A673 (cell line): Measurements from ENCODE around the gene HDAC2. TPM values are rescaled to one million over a fixed set of nuclear protein-coding genes. Genes with fewer than 3 reads are reported as not detected.
A peak's percentile ranks its signal among the peaks of the same experiment; 100 is the strongest.

Source experiments
- BruUV-seq: library from RNA; stranded (reverse); fragments of 400-500 nt; replicated peaks from 2 replicates; lab custom pipeline; 2021; lab: Mats Ljungman, UMichigan
- CTCF ChIA-PET: fragments of 300-600 bp; sonication (Branson Sonifier 250); formaldehyde crosslinking; loops from one replicate; lab custom pipeline; 2022; ENCODE audit warnings: antibody characterized with exemption; lab: Charles Lee
- POLR2A ChIA-PET: fragments of 300-600 bp; sonication (Branson Sonifier 250); formaldehyde crosslinking; loops from one replicate; lab custom pipeline; 2022; ENCODE audit warnings: antibody characterized with exemption; ENCODE audit not compliant: low non-redundant PET; lab: Charles Lee
- DNase-seq: peaks from one replicate; pipeline ENCODE4 v3.0.0-alpha.2; 2015; ENCODE audit warnings: low spot score
- H3K27ac ChIP-seq: fragments of 200-600 bp; sonication (generic); 2 replicates; pipeline ENCODE4 v1.5.1; 2016; ENCODE audit warnings: mixed run types, low read depth, mild to moderate bottlenecking, mixed read lengths, antibody characterized with exemption, low read length; ENCODE audit not compliant: poor library complexity, severe bottlenecking
- H3K27me3 ChIP-seq: fragments of 200-600 bp; sonication (generic); replicated peaks from 2 replicates; pipeline ENCODE4 v1.6.1; 2017; ENCODE audit warnings: mixed run types, low read depth, mild to moderate bottlenecking, mixed read lengths, antibody characterized with exemption, low read length; ENCODE audit not compliant: insufficient read depth, poor library complexity
- H3K36me3 ChIP-seq: fragments of 200-600 bp; sonication (generic); 2 replicates; pipeline ENCODE4 v1.6.1; 2016; ENCODE audit warnings: mixed run types, mild to moderate bottlenecking, mixed read lengths, antibody characterized with exemption, low read length; ENCODE audit not compliant: insufficient read depth, poor library complexity, severe bottlenecking
- H3K4me1 ChIP-seq: fragments of 200-600 bp; sonication (generic); 2 replicates; pipeline ENCODE4 v1.6.1; 2017; ENCODE audit warnings: mixed run types, mild to moderate bottlenecking, mixed read lengths, antibody characterized with exemption, low read length; ENCODE audit not compliant: insufficient read depth, poor library complexity, severe bottlenecking
- H3K4me3 ChIP-seq: fragments of 200-600 bp; sonication (generic); 2 replicates; pipeline ENCODE4 v1.5.1; 2016; ENCODE audit warnings: low read depth, mixed run types, mild to moderate bottlenecking, mixed read lengths, low read length; ENCODE audit not compliant: poor library complexity, severe bottlenecking
- H3K9me3 ChIP-seq: fragments of 200-600 bp; sonication (generic); 2 replicates; pipeline ENCODE4 v1.6.1; 2016; ENCODE audit warnings: mixed run types, low read depth, mild to moderate bottlenecking, mixed read lengths, antibody characterized with exemption, low read length; ENCODE audit not compliant: poor library complexity, severe bottlenecking
- EZH2 ChIP-seq: fragments of 200-600 bp; sonication (generic); IDR thresholded peaks from 2 replicates; pipeline ENCODE4 v1.6.1; 2017; ENCODE audit warnings: borderline replicate concordance, low read depth, mild to moderate bottlenecking, mixed read lengths, antibody characterized with exemption, low read length; ENCODE audit not compliant: poor library complexity, severe bottlenecking
- intact Hi-C: fragments of 100-400 bp; cut with micrococcal nuclease; formaldehyde crosslinking; loops from one replicate; pipeline ENCODE4 v1.10.0; 2022; ENCODE audit not compliant: unreplicated experiment
- total RNA-seq: library from RNA; stranded (reverse); gene quantifications from 2 replicates; pipeline ENCODE4 v1.2.3, GENCODE V29; 2021
- TF ChIP-seq, protein P1 (sequence below): fragments of 300-800, 200-600 bp; sonication (generic); conservative IDR thresholded peaks from 2 replicates; pipeline ENCODE4 v1.5.1; 2017; ENCODE audit warnings: low read depth, mild to moderate bottlenecking, antibody characterized with exemption, low read length, moderate library complexity, mixed read lengths

The HDAC2 gene
- total RNA-seq, 1 experiment from 2014 or later: 257 TPM

DNA sequence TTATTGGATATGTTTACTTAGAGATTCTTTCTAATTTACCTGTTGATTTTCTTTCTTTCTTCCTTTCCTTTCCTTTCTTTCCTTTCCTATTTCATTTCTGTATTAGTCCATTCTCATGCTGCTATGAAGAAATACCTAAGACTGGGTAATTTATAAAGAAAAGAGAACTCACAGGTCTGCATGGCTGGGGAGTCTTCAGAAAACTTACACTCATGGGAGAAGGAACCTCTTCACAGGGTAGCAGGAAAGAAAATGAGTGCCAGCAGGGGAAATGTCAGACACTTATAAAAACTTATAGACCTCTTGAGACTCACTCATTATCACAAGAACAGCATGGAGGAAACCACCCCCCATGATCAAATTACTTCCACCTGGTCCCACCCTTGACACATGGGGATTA lies 40.8 kb downstream of the HDAC2 start:
- ChIA-PET CTCF (no interaction called here), POLR2A (no interaction called here)
- TF ChIP-seq EZH2: no peak
- TF ChIP-seq, protein P1, sequence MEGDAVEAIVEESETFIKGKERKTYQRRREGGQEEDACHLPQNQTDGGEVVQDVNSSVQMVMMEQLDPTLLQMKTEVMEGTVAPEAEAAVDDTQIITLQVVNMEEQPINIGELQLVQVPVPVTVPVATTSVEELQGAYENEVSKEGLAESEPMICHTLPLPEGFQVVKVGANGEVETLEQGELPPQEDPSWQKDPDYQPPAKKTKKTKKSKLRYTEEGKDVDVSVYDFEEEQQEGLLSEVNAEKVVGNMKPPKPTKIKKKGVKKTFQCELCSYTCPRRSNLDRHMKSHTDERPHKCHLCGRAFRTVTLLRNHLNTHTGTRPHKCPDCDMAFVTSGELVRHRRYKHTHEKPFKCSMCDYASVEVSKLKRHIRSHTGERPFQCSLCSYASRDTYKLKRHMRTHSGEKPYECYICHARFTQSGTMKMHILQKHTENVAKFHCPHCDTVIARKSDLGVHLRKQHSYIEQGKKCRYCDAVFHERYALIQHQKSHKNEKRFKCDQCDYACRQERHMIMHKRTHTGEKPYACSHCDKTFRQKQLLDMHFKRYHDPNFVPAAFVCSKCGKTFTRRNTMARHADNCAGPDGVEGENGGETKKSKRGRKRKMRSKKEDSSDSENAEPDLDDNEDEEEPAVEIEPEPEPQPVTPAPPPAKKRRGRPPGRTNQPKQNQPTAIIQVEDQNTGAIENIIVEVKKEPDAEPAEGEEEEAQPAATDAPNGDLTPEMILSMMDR: no peak

DNA sequence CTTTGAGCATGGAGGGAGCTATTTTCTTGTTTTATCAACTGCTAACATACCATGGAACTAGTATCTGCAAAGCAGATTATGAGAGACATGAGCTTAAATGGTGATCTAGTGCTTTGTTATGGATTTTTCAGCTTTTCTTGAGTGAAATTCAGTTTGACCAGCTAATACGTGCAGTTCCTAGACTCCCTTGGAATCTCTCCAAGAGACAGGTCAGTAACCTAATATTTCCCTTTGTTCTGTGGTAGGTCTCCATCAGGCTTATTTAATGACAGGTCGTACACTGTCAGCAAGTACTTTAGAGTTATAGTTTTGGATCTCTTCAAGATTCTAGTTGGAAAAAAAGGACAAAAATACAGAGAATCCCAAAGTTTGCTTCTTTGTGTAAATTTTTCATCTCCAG lies 43.9 kb downstream of the HDAC2 start:
- CTCF ChIA-PET: no interaction called here
- BruUV-seq: no TSS peak

More for the DNA sequence above, 40.8 kb downstream of the HDAC2 start:
- Histone ChIP-seq H3K36me3 (no peaks in the 10 kb centered on the region), H3K27ac (no peak overlapping the region), H3K27me3 (no peaks in the 10 kb centered on the region), H3K9me3 (peaks cover 9% of the 10 kb centered on the region), H3K4me3 (no peak overlapping the region), H3K4me1 (no peaks in the 10 kb centered on the region)
- intact Hi-C loops: loop anchor here (10.0 kb wide), 1 partner anchor 1145 kb away; no protein-coding TSS in a partner anchor
- DNase-seq: peak; percentile 7
- BruUV-seq: no TSS peak

DNA sequence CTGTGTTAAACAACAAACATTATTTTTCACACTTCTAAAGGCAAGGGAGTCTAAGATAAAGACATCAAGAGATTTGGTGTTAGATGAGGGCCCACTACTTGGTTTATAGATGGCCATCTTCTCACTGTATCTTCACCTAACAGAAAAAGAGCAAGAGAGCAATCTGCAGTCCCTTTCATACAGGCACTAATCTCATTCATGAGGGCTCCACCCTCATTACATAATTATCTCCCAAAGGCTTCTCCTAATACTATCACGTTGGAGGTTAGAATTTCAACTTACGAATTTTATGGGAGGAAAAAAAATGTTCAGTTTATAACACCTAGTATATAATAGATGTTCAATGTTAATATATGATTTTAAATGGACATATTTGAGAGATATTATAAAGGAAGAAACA lies 45.6 kb downstream of the HDAC2 start:
- CTCF ChIA-PET: no interaction called here
- no peak overlapping the region for H3K4me3 ChIP-seq
- H3K9me3 ChIP-seq: peaks cover 9% of the 10 kb centered on the region
- H3K4me1 ChIP-seq: no peaks in the 10 kb centered on the region
- no peaks in the 10 kb centered on the region for H3K27me3 ChIP-seq
- no peak for DNase-seq
- no peak overlapping the region for H3K27ac ChIP-seq
- BruUV-seq: no TSS peak
- no peaks in the 10 kb centered on the region for H3K36me3 ChIP-seq
- TF ChIP-seq, protein P1: no peak
- no peak for TF ChIP-seq EZH2
- POLR2A ChIA-PET: no interaction called here
- intact Hi-C loops: no loop called here

More for the DNA sequence above, 43.9 kb downstream of the HDAC2 start:
- POLR2A ChIA-PET: no interaction called here
- no peak overlapping the region for H3K4me3 ChIP-seq
- DNase-seq: no peak
- intact Hi-C loops: no loop called here
- H3K36me3 ChIP-seq: no peaks in the 10 kb centered on the region
- TF ChIP-seq EZH2: no peak
- TF ChIP-seq, protein P1: no peak
- H3K9me3 ChIP-seq: peaks cover 9% of the 10 kb centered on the region
- H3K27me3 ChIP-seq: no peaks in the 10 kb centered on the region
- no peak overlapping the region for H3K27ac ChIP-seq
- no peaks in the 10 kb centered on the region for H3K4me1 ChIP-seq
